ENCODE data around the gene AFTPH. TPM values are rescaled to one million over a fixed set of nuclear protein-coding genes. Genes with fewer than 3 reads are reported as not detected.

The AFTPH gene
- total and polyA plus RNA-seq, 3 donors from 2014 or later = 38.7 to 56.1 (median 43.9) TPM

- no peaks in the 10 kb centered on the region for H3K36me3 ChIP-seq (ENCODE audit: low read depth, missing control alignments)
- WGBS, 2 donors = 84 to 89% methylated on average over 7 of the region's 7 CpGs
- H3K9me3 ChIP-seq = no peaks in the 10 kb centered on the region
- H3K4me1 ChIP-seq = no peaks in the 10 kb centered on the region
- no peak overlapping the region for H3K27ac ChIP-seq
- TF ChIP-seq, protein P1, sequence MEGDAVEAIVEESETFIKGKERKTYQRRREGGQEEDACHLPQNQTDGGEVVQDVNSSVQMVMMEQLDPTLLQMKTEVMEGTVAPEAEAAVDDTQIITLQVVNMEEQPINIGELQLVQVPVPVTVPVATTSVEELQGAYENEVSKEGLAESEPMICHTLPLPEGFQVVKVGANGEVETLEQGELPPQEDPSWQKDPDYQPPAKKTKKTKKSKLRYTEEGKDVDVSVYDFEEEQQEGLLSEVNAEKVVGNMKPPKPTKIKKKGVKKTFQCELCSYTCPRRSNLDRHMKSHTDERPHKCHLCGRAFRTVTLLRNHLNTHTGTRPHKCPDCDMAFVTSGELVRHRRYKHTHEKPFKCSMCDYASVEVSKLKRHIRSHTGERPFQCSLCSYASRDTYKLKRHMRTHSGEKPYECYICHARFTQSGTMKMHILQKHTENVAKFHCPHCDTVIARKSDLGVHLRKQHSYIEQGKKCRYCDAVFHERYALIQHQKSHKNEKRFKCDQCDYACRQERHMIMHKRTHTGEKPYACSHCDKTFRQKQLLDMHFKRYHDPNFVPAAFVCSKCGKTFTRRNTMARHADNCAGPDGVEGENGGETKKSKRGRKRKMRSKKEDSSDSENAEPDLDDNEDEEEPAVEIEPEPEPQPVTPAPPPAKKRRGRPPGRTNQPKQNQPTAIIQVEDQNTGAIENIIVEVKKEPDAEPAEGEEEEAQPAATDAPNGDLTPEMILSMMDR (IDR thresholded peaks at IDR 0.05) = no peak
- no peak for TF ChIP-seq POLR2A (IDR thresholded peaks at IDR 0.05)
- H3K27me3 ChIP-seq = no peaks in the 10 kb centered on the region
- H3K4me3 ChIP-seq = no peak overlapping the region
- DNase-seq = no peak
- intact Hi-C loops (cut with DNase I; ENCODE audit: low total_unique reads) = no loop called here
Observed at GRCh38 chr2:64516651-64517510, 7.2 kb upstream of the AFTPH start.

DNA sequence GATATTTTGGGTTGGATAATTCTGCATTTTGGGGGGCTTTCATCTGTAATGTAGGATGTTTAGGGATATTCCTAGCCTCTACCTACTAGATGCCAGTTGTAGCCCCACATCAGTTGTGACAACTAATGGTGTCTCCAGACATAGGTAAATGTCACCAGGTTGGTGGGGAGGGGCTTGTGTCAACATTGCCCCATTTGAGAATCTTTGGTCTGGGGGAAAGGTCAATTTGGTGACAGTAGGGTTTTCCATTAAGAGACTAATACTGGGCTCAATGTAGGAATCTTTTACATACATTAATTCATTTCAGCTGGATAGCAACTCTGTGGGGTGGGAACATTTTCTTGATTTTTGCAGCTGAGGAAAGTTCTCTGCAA lies 6.6 kb upstream of the AFTPH start:
- no peak overlapping the region for H3K27ac ChIP-seq

DNA sequence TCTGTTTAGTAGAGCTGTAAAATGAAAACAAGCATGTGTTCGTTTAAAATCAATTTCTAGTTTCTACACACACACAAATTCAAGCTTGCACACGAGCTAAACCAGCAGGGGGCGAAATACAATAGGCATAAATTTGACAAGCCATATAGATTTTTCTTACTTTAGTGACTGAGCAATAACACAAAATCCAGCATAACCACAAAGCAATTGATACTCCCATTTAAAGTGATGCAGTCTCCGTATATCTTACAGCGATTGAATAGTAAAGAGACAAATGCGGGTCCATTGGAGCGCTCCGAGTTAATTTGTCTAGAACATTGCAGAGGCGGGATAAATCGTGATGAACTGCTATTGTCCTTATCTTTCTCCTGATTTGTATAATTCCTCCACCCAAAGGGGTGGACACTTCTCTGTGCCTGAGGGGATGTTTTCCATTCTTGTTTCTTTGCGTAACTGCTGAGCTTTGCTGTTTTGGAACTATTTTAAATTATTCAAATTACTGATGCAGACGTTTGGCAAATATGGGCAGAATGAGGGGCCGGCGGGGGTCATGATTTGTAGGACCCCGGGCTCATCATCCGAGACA lies 1.2 kb upstream of the AFTPH start:
- TF ChIP-seq, protein P1 (IDR thresholded peaks at IDR 0.05) = peak; percentile 69 to 79 (median 78)
- no peak for TF ChIP-seq POLR2A (IDR thresholded peaks at IDR 0.05)
- H3K27ac ChIP-seq = no peak overlapping the region

More for the DNA sequence above, 6.6 kb upstream of the AFTPH start:
- no peaks in the 10 kb centered on the region for H3K36me3 ChIP-seq (ENCODE audit: low read depth, missing control alignments)
- no peak for DNase-seq
- TF ChIP-seq, protein P1 (IDR thresholded peaks at IDR 0.05) = no peak
- TF ChIP-seq POLR2A (IDR thresholded peaks at IDR 0.05) = no peak
- H3K27me3 ChIP-seq = no peaks in the 10 kb centered on the region
- intact Hi-C loops (cut with DNase I; ENCODE audit: low total_unique reads) = no loop called here
- H3K4me3 ChIP-seq = no peak overlapping the region
- no peaks in the 10 kb centered on the region for H3K9me3 ChIP-seq
- H3K4me1 ChIP-seq = no peaks in the 10 kb centered on the region

GRCh38 chr2:64524604-64525316 lies 632 bp downstream of the AFTPH start:
- Histone ChIP-seq H3K4me1 (peaks cover 7% of the 10 kb centered on the region), H3K27ac (peak overlapping the region; percentile 91 to 95), H3K27me3 (no peaks in the 10 kb centered on the region), H3K36me3 (ENCODE audit: low read depth, missing control alignments) (no peaks in the 10 kb centered on the region), H3K4me3 (peak overlapping the region; percentile 85 to 88), H3K9me3 (no peaks in the 10 kb centered on the region)
- TF ChIP-seq, protein P1 (IDR thresholded peaks at IDR 0.05) = no peak
- TF ChIP-seq POLR2A (IDR thresholded peaks at IDR 0.05) = no peak
- DNase-seq = peak; percentile 62
- intact Hi-C loops (cut with DNase I; ENCODE audit: low total_unique reads) = no loop called here
- 1% methylated on average over 7 to 40 of the region's 48 CpGs for WGBS, 2 donors

More for the DNA sequence above, 1.2 kb upstream of the AFTPH start:
- intact Hi-C loops (cut with DNase I; ENCODE audit: low total_unique reads) = no loop called here
- Histone ChIP-seq H3K4me1 (peaks cover 7% of the 10 kb centered on the region), H3K4me3 (peak overlapping the region; percentile 85 to 88), H3K36me3 (ENCODE audit: low read depth, missing control alignments) (no peaks in the 10 kb centered on the region), H3K27me3 (no peaks in the 10 kb centered on the region), H3K9me3 (no peaks in the 10 kb centered on the region)
- DNase-seq = peak; percentile 82
- WGBS, 2 donors = 0% methylated on average over 16 of the region's 16 CpGs

Measured in testis (tissue), 3 donors.